DMS153 treated with DMSO at 0.1 percent for 48 hours (cell line): ENCODE data around the gene GOLGA3.
"Not testable (repeated sequence)": the region's sequence is repeated elsewhere in the genome, so short reads cannot be mapped to it uniquely, and the experiment has no call there.

Experiments used
- DNase-seq: peaks from one replicate; lab custom pipeline; 2025; ENCODE audit not compliant: unreplicated experiment; lab: John Stamatoyannopoulos, UW

Gene GOLGA3

GRCh38 chr12:132813443-132813842 lies 15.2 kb downstream of the GOLGA3 start:
- DNase-seq: no peak

DNA sequence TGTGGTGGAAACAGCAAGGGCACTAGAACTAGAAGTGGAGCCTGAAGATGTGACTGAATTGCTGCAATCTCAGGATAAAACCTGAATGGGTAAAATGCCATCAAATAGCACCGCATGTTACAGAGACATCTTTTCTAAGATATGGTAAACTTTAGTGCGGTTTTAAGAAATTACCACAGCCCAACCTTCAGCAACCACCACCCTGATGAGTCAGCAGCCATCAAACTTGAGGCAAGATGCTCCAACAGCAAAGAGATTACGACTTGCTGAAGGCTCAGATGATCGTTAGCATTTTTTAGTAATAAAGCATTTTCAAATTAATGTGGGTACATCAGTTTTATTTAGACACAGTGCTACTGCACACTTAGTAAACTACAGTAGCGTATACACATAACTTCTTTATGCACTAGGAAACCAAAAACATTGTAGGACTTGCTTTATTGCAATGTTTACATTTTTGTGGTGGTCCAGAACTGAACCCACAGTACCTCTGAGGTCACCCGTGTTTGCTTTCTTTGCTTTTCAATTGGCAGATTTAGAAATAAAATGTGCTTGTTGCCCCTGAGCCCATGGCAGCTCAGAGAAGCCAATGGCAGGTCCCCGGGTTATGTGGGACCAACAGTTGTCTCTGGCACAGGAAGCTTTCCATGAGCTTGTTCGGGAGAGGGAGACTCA lies 15.9 kb downstream of the GOLGA3 start:
- DNase-seq: no peak

- not testable (repeated sequence) for DNase-seq
These were observed 19.3 kb downstream of the GOLGA3 start for GRCh38 chr12:132809391-132809790.

- DNase-seq: no peak
These were observed 21.2 kb downstream of the GOLGA3 start for GRCh38 chr12:132807295-132808092.

- DNase-seq: no peak
These were observed 21.8 kb downstream of the GOLGA3 start for GRCh38 chr12:132806857-132807256.

DNA sequence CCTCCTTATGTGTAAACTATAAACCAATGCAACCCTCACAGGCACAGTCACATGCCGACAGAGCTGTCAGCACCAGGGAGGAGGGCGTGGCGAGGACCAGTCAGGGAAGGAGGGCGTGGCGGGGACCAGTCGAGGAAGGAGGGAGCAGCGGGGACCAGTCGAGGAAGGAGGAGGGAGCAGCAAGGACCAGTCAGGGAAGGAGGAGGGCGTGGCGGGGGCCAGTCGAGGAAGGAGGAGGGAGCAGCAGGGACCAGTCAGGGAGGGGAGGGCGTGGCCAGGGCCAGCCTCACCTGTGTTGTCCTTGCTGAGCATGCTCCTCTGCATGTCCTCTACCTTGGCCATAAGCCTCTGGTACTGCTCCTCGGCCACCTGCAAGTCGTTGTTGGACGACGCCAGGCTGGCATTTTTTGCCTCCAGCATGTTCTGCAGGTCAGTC lies 24.2 kb downstream of the GOLGA3 start:
- DNase-seq: no peak

GRCh38 chr12:132803888-132804287 lies 24.8 kb downstream of the GOLGA3 start:
- DNase-seq: no peak

DNA sequence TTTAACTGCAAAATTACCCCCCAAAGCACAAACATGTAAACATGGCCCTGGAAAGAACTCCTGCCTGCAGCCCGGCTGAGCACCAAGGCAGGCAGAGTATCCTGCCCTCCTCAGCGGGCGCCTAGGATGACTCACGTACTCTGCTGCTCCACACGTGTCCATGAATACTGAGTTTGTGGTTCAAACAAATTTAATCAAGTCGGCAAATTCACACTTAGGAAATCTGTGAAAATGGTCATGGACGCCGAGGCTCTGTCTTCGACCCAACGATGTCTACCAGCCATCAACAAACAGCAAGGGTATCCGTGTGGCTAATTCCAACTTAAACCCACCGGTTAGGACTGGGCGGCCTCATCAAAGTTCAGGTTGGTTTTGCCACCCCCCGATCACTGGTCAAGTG lies 25.5 kb downstream of the GOLGA3 start:
- DNase-seq: no peak

GRCh38 chr12:132801741-132802140 lies 26.9 kb downstream of the GOLGA3 start:
- DNase-seq: no peak

DNA sequence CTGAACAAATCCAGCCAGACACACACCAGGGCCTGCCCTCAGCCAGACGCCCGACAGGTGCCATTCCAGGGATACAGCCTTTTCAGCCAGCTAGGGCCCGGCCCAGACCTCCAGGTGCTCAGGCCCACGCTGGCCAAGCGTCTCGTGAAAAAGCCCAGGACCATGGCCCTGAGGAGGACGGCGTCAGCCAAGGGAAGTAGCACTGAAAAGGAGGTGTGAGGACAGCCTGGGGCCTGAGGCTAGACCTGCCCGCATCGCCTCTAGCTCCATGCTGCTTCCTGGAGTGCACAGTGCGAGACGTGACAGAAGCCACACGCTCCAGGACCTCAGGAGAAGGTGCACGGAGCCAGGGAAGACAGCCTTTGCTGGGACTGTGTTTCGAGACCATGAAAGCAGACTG lies 29.8 kb downstream of the GOLGA3 start:
- DNase-seq: no peak

DNA sequence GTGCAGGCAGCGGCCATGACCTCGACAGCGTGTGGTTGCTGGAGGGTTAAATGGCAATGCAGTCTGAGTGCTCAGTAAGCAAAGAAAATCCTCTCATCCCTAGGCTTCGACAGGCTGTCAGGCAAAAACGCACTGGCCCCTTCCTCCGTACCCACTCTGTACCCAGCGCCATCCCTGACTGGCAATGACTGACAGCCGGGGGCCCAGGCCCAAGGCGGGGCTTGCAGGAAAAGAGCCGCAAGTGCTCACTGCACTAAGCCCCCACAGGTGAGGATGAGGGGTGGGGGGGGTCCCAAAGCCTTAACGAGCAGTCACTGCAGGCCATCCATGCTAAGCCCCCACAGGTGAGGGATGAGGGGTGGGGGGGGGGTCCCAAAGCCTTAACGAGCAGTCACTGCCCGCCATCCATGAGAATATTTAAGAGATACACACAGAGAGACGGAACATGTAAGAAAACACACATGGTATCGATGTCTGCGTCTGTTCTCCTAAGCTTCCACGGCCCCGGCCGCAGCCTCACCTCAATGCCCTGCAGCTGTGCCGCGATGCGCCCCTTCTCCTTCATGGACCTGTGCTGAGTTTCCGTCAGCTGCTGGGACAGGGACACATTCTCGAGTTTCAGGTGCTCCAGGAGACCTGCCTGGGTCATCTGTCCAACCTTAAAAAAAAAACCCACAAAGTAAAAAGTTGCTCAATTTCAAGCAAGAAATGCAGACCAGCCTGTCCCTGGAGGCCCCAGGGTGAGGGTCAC lies 30.7 kb downstream of the GOLGA3 start:
- DNase-seq: no peak

DNA sequence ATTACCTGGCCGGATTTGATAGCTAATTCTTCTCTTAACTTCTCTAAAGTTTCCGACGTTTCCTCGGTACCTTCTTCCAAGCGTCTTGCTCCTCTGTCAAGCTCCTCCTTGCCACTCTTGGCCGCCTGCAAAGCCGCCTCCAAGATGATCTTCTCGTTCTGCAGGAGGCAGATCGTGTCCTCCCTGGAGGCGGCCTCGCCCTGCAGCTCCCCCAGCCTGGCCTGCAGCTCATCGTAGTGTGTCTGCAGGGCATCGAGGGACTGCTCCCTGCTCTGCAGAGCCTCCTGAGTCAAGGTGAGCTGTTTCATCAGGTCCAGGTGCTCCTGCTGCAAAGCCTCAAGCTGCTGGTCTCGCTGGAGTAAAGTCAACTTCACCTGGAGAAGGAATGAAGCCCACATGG lies 32.8 kb downstream of the GOLGA3 start:
- DNase-seq: no peak

- DNase-seq: not testable (repeated sequence)
These were observed 36.7 kb downstream of the GOLGA3 start for GRCh38 chr12:132791940-132792339.

- no peak for DNase-seq
These were observed 39.6 kb downstream of the GOLGA3 start for GRCh38 chr12:132789099-132789471.

DNA sequence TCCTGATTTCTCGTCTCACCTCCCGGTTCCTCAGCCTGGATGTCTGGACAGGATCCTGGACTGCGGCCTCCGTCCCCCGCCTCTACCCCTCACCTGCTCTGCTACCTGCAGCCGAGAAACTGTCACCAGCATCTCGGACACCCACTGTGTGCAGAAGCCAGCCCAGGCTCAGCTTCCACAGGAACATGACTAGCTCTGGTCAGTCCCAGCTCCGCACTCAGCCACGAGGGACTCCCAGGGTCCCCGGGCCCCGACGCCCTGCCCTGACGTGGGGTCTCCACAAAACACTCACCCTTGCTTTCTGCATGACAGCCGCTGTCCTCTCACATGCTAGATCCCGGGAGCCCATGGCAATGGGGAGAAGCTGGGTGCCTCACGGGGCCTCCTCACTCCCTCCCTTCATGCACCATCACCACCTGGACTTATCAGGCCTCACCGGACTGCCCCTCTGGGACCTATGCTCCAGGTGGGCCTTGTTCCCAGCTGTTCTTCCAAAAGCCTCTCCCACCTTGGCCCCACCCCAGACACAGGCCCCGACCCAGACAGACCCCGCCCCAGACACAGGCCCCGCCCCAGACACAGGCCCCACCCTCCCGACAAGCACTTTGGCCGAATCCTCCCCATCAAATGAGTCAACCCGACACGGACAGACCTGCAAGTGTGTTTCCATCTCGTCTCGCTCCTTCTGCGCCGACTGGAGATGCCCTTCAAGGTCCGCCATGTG lies 40.1 kb downstream of the GOLGA3 start:
- no peak for DNase-seq

DNA sequence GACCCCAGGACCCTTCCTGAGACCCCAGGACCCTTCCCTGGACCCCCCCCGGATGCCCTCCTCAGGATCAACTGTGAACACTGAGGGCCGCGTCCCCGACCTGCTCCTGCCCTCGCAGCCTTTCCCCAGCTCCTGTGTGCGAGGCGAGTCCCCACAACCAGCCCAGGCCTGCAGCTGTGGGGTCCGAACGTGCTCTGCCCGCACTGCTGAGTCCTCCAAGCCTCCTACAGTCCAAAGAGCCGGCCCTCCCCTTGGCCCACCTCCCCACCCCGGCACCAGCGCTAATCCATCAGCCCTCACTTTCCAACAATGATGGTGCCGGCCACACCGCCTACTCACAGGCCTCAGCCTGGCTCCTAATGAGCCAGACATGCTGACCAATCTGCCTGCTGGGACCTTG lies 40.8 kb downstream of the GOLGA3 start:
- DNase-seq: no peak

DNA sequence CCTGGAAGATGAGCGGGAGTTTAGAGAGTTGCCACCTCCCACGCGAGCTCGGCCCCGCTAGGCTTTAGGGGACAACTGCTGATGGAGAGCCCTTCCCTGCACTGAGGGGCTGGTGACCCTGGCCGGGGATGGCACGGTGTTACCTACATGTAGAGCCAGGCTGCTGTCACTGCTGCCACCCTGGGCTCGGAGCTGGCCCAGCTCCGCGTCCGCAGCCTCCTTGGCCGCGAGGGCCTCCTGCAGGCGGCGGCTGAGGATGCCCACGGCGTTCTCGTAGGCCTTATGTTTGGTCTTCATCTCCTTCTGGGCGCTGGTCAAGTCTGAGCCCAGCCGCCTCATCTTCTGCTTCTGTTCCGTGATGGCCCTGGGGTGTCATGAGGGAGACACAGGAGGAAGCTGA lies 42.5 kb downstream of the GOLGA3 start:
- no peak for DNase-seq

DNA sequence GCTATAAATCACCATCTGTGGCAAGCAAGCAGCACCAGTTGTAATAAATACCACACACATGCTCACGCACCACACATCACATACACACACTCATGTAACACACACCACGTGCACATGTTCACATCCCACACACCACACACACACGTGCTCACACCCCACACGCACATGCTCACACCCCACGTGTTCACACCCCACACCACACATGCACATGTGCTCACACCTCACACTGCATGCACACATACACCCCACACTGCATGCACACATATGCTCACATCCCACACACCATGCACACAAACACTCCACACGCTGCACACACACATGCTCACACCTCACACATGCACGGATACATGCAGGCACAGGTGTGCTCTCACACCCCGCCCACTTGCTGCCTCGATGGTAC lies 44.1 kb downstream of the GOLGA3 start:
- DNase-seq: no peak

DNA sequence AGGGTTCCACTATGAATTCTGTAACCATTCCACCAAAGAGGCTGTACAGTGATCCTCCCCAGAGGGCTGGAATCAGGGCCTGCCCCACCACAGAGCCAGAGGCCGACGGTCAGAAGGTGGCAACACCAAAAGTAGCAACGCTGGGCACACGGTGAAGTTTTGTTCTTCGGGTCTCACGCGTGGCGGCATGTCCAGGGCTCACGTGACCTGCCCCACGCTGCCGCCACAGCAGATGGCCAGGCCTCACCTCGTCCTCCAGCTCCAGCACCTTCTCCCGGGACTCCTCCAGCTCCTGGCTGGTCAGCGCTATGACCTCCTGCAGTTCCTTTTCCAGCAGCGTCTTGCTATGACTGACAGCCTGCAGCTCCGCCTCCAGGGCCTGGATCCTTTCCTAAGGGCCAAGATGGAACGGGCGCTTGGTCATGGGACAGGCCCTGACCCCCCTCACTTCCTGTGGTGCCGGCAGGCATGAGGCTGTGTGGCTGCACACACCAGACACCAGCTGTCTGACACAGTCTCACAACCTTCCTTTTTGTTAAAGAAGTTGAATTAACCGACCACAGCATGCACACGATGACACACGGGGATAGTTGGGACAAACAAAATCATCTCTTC lies 44.6 kb downstream of the GOLGA3 start:
- no peak for DNase-seq

- DNase-seq: no peak
These were observed 46.7 kb downstream of the GOLGA3 start for GRCh38 chr12:132781938-132782337.
